ENCODE results near the gene PRH2. TPM values are rescaled to one million over a fixed set of nuclear protein-coding genes. Genes with fewer than 3 reads are reported as not detected.

PRH2 gene
- polyA plus RNA-seq, 3 donors = not detected

- H3K27ac Mint-ChIP-seq = no peak overlapping the region
- intact Hi-C loops (cut with micrococcal nuclease) = no loop called here
These were observed 45.9 kb downstream of the PRH2 start for GRCh38 chr12:10974965-10975364.

GRCh38 chr12:10982244-10982643, 53.2 kb downstream of the PRH2 start:
- Histone ChIP-seq H3K4me1 (ENCODE audit: control insufficient read depth in 1 of 2, insufficient read depth in 2 of 2, low read length in 2 of 2) (no peaks in the 10 kb centered on the region), H4K20me1 (ENCODE audit: insufficient read depth, low read length) (no peaks in the 10 kb centered on the region), H3K79me2 (ENCODE audit: insufficient read depth, low read length) (no peaks in the 10 kb centered on the region), H3K9ac (ENCODE audit: insufficient read depth, low read length, poor library complexity, severe bottlenecking) (no peak overlapping the region), H2AFZ (ENCODE audit: insufficient read depth, low read depth, low read length, poor library complexity, severe bottlenecking) (no peak overlapping the region), H3K4me2 (replicated peaks; ENCODE audit: extremely low read depth, low read length, poor library complexity, severe bottlenecking) (no peak overlapping the region), H3K27me3 (ENCODE audit: control insufficient read depth in 2 of 2, insufficient read depth in 2 of 2, low read length in 2 of 2) (no peaks in the 10 kb centered on the region), H3K9me3 (replicated peaks in 1 of 2; ENCODE audit: control insufficient read depth in 1 of 2, insufficient read depth in 1 of 2, low read length in 2 of 2) (no peaks in the 10 kb centered on the region), H3K36me3 (replicated peaks in 1 of 2; ENCODE audit: control insufficient read depth in 1 of 2, insufficient read depth in 2 of 2, low read length in 2 of 2) (no peaks in the 10 kb centered on the region), H3K4me3 (replicated peaks in 1 of 3; ENCODE audit: low read depth in 2 of 3, low read length in 3 of 3) (no peak overlapping the region), H3K27ac (ENCODE audit: low read depth in 1 of 2, low read length in 2 of 2) (no peak overlapping the region)
- no peak overlapping the region for H3K4me3 Mint-ChIP-seq
- H3K9me3 Mint-ChIP-seq = peaks cover 0 to 2% (median 0%) of the 10 kb centered on the region in 7 donors
- WGBS (ENCODE audit: insufficient coverage) = 100% methylated on average over 1 of the region's 5 CpGs
- TF ChIP-seq CTCF (IDR thresholded peaks at IDR 0.05) = no peak
- intact Hi-C loops (cut with micrococcal nuclease) = no loop called here
- no peak overlapping the region for H3K27ac Mint-ChIP-seq
- H3K4me1 Mint-ChIP-seq = no peaks in the 10 kb centered on the region
- no peaks in the 10 kb centered on the region for H3K27me3 Mint-ChIP-seq (ENCODE audit: low read depth in 3 of 3)
- DNase-seq = no peak
- H3K36me3 Mint-ChIP-seq = peaks cover 0 to 3% of the 10 kb centered on the region in 2 donors

More at GRCh38 chr12:10974965-10975364, 45.9 kb downstream of the PRH2 start:
- 100% methylated on average over 1 of the region's 3 CpGs for WGBS (ENCODE audit: insufficient coverage)
- no peak overlapping the region for H3K27ac ChIP-seq (ENCODE audit: low read depth in 1 of 2, low read length in 2 of 2)
- H4K20me1 ChIP-seq (ENCODE audit: insufficient read depth, low read length) = no peaks in the 10 kb centered on the region
- no peak for DNase-seq
- no peak overlapping the region for H2AFZ ChIP-seq (ENCODE audit: insufficient read depth, low read depth, low read length, poor library complexity, severe bottlenecking)
- peaks cover 0 to 1% (median 0%) of the 10 kb centered on the region in 3 donors for H3K27me3 Mint-ChIP-seq (ENCODE audit: low read depth in 3 of 3)
- no peaks in the 10 kb centered on the region for H3K79me2 ChIP-seq (ENCODE audit: insufficient read depth, low read length)
- H3K36me3 Mint-ChIP-seq = peaks cover 3% of the 10 kb centered on the region in 2 donors
- no peaks in the 10 kb centered on the region for H3K27me3 ChIP-seq (ENCODE audit: control insufficient read depth in 2 of 2, insufficient read depth in 2 of 2, low read length in 2 of 2)
- no peaks in the 10 kb centered on the region for H3K36me3 ChIP-seq (replicated peaks in 1 of 2; ENCODE audit: control insufficient read depth in 1 of 2, insufficient read depth in 2 of 2, low read length in 2 of 2)
- H3K4me3 ChIP-seq (replicated peaks in 1 of 3; ENCODE audit: low read depth in 2 of 3, low read length in 3 of 3) = no peak overlapping the region
- no peak overlapping the region for H3K4me2 ChIP-seq (replicated peaks; ENCODE audit: extremely low read depth, low read length, poor library complexity, severe bottlenecking)
- H3K9me3 Mint-ChIP-seq = peaks cover 0 to 2% (median 0%) of the 10 kb centered on the region in 7 donors
- H3K4me1 Mint-ChIP-seq = no peaks in the 10 kb centered on the region
- H3K4me1 ChIP-seq (ENCODE audit: control insufficient read depth in 1 of 2, insufficient read depth in 2 of 2, low read length in 2 of 2) = no peaks in the 10 kb centered on the region
- no peak for TF ChIP-seq CTCF (IDR thresholded peaks at IDR 0.05)
- H3K4me3 Mint-ChIP-seq = no peak overlapping the region
- no peak overlapping the region for H3K9ac ChIP-seq (ENCODE audit: insufficient read depth, low read length, poor library complexity, severe bottlenecking)
- no peaks in the 10 kb centered on the region for H3K9me3 ChIP-seq (replicated peaks in 1 of 2; ENCODE audit: control insufficient read depth in 1 of 2, insufficient read depth in 1 of 2, low read length in 2 of 2)

Other genes starting within 250 kb of the PRH2 start
- 100 to 1,000 TPM; 104 to 203 (median 131) TPM for gene YBX3, start 205.9 kb upstream of the PRH2 start, polyA plus RNA-seq
- not detected for gene TAS2R7, start 126.6 kb upstream of the PRH2 start, polyA plus RNA-seq
- gene TAS2R8, start 122.0 kb upstream of the PRH2 start, polyA plus RNA-seq = not detected
- gene TAS2R9, start 119.1 kb upstream of the PRH2 start, polyA plus RNA-seq = not detected
- under 1 TPM in 1 of 3 donors, not detected in 2; 0.08 TPM for gene TAS2R10, start 102.9 kb upstream of the PRH2 start, polyA plus RNA-seq
- gene PRR4, start 79.8 kb upstream of the PRH2 start, polyA plus RNA-seq = 1 to 10 TPM in 1 of 3 donors, not detected in 2; 1.0 TPM
- 1 to 10 TPM; 1.9 to 3.5 (median 2.9) TPM for gene PRH1, start 45.0 kb upstream of the PRH2 start, polyA plus RNA-seq
- gene TAS2R13, start 19.7 kb upstream of the PRH2 start, polyA plus RNA-seq = not detected
- 1 to 10 TPM in 1 of 3 donors, under 1 TPM in 2; 0.53 to 1.5 (median 0.61) TPM for gene TAS2R14, start 10.0 kb downstream of the PRH2 start, polyA plus RNA-seq
- under 1 TPM in 1 of 3 donors, not detected in 2; 0.27 TPM for gene TAS2R50, start 57.7 kb downstream of the PRH2 start, polyA plus RNA-seq
- under 1 TPM in 1 of 3 donors, not detected in 2; 0.71 TPM for gene TAS2R20, start 69.1 kb downstream of the PRH2 start, polyA plus RNA-seq
- gene TAS2R19, start 93.4 kb downstream of the PRH2 start, polyA plus RNA-seq = under 1 TPM in 1 of 3 donors, not detected in 2; 0.29 TPM
- under 1 TPM in 1 of 3 donors, not detected in 2; 0.29 TPM for gene TAS2R31, start 102.2 kb downstream of the PRH2 start, polyA plus RNA-seq
- under 1 TPM in 1 of 3 donors, not detected in 2; 0.36 TPM for gene TAS2R46, start 133.1 kb downstream of the PRH2 start, polyA plus RNA-seq
- not detected for gene TAS2R43, start 163.1 kb downstream of the PRH2 start, polyA plus RNA-seq
- gene TAS2R30, start 205.4 kb downstream of the PRH2 start, polyA plus RNA-seq = under 1 TPM in 1 of 3 donors, not detected in 2; 0.05 TPM
- 1 to 10 TPM; 1.4 to 7.8 (median 7.3) TPM for gene SMIM10L1, start 242.0 kb downstream of the PRH2 start, polyA plus RNA-seq

Data from CD14-positive monocyte (primary cell).